Limb (tissue), 2 donors: ENCODE data around the gene NLRP8.
"Not testable (repeated sequence)": the region's sequence is repeated elsewhere in the genome, so short reads cannot be mapped to it uniquely, and the experiment has no call there.

Experiments used
- DNase-seq, 2 donors: peaks; one replicate each; pipeline ENCODE4 v3.0.0-alpha.2; 2016; ENCODE audit errors: extremely low spot score in 2 of 2

Gene NLRP8

DNA sequence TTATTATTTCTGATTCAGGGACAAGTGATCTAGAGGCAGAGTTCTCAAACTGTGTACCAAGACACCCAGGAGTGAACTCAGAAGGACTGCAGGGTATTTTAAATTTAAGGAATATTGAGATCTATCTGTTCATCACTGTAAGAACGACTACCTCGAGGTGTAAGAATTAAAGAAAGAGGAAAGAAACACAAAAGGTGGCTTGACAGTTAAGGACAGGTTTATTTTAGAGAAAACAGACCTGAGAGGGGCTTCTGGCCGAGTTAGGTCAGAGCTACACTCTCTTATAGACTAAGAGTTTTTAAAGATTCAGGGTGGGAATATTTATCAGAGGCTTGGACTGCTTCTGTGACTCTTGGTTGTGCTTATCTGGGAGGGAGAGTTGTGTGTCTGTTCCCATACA is 26.4 kb downstream of the NLRP8 start:
- no peak for DNase-seq

DNA sequence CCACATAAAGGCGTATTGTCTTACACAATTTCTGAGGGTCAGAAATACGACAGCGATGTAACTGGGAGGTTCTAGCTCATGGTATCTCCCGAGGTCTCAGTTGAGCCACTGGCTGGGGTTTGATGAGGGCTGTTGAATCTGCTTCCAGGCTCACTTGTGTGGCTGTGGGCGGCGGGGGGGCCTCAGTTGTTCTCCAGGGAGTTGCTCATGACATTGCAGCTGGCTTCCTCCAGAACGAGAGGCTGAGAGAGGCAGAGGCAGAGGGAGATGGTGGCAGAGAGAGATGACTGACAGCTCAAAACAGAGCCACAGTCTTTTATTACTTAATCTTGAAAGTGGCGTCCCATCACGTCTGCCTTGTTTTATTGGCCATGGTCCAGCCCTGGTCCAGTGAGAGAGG is 32.8 kb downstream of the NLRP8 start:
- no peak for DNase-seq

DNA sequence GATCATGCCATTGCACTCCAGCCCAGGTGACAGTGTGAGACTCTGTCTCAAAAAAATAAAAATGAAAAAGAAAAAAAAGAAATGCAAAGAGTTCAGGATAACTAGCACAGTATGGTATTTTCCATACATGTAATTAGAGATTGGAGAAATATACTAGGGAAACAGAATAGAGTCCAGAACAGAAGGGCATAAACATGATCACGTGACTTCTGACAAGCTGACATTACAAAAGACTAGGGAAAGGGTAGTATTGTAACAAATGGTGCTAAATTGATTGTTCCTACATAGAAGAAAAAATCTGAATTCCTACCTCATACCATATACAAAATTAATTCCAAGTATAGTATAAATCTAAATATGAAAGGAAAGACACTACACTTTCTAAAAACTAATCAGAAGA is 37.6 kb downstream of the NLRP8 start:
- no peak for DNase-seq

DNA sequence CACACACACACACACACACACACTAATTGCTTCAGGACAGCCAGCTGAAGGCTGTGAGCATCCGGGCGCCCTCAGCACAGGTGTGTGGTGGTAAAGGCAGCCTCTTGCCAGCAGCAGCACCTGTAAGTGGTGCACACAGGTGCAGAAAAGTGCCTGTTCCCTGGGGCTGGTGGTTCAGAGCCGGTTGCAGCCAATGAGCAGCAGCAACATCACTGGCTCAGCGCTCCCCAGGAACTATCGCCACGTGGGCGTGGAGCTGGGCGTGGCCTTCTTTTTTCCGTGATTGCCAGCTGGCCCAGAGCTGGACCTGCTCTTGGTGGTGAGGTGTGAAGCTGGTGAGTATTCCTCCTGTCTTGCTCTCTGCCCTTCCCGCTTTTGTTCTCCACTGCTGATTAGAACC is 38.9 kb downstream of the NLRP8 start, which contains the start of gene NLRP5:
TSS of gene NLRP5 (plus strand) at position 289 of the 400 bp plus-strand sequence.
- DNase-seq: no peak

DNA sequence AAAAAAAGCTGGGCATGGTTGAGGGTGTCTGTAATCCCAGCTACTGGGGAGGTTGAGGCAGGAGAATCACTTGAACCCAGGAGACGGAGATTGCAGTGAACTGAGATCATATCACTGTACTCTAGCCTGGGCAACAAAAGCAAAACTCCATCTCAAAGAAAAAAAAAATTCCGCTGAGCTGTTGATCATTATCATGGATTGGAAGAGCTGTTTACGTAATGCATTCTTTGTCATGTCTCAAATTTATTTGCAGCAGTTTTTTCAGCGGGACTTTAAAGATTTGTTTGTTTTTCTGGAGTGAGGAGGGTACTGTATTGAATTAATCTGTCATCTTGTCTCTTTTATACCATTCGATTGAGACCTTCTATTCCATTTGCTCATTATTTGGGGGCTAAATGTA is 43.2 kb downstream of the NLRP8 start:
- no peak for DNase-seq

DNA sequence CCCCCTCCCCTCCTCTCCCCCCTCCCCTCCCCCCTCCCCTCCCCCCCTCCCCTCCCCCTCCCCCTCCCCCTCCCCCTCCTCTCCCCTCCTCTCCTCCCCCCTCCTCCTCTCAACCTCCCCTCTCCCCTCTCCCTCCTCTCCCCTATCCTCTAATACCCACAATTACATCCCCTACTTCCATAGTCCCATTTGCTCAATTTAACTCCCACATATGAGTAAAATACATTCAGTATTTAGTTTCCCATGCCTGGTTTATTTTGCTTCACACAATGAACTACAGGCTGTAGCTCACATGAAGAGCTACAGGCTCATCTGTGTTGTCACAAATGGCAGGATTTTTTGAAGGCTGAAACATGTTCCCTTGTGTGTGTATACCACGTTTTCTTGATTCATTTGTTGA is 45.9 kb downstream of the NLRP8 start:
- no peak for DNase-seq

DNA sequence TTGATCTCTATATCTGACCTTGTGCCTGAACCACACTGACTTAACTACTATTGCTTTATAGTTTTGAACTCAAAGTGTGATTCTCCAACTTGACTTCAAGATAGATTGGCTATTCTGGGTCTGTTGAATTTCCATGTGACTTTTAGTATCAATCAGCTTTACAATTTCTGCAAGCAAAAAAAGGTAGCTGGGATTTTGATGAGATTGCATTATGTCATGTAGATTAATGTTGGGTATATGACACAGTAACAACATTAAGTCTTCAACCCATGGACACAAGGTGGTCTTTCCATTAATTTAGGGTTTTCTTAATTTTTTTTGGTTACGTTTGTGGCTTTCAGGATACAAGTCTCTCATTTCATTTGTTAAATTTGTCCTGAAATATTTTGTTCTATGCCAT is 67.1 kb downstream of the NLRP8 start:
- DNase-seq: no peak

DNA sequence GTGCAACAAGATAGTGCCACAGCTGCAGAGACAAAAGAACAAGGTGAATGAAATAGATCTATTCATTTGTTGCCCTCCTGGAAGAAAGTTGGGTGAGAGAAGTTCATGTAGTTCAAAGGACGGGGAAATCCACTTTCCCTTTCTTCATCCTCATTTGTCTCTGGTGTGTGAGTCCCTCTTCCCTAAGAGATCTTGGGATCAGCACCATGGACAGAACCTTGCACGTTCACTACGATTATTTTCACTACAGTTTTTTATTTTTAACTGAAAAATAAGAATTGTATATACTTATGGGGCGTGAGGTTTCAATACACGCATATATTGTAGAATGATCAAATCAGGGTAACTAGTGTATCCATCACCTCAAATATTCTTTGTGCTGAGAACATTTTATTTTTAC is 68.1 kb downstream of the NLRP8 start:
- peak in 1 of 2 donors; percentile 1 for DNase-seq

DNA sequence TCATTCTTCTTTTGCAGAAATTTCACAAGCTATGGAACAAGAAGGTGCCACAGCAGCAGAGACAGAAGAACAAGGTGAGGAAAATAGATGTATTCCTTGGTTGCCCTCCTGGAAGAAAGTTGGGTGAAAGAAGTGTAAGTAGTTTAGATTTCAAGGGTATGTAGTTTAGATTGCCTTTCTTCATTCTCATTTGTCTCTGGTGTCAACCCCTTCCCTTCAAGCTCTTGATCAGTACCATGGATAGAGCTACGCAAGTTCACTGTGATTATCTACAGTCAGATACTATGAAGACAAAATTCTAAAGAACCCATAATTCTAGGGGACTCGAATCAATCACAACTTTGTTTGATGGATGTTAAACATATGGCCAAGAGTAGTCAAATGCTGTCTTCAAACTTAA is 71.7 kb downstream of the NLRP8 start:
- not testable (repeated sequence) for DNase-seq

DNA sequence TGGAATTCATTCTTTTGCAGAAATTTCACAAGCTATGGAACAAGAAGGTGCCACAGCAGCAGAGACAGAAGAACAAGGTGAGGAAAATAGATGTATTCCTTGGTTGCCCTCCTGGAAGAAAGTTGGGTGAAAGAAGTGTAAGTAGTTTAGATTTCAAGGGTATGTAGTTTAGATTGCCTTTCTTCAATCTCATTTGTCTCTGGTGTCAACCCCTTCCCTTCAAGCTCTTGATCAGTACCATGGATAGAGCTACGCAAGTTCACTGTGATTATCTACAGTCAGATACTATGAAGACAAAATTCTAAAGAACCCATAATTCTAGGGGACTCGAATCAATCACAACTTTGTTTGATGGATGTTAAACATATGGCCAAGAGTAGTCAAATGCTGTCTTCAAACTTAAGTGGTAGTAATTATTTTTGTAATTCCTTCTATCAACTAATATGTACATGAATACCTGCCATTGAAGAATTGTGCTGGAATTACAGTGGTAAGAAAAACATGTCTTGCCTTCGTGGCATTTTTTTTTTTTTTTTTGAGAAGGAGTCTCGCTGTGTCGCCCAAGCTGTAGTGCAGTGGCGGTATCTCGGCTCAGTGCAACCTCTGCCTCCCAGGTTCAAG is 72.8 kb downstream of the NLRP8 start:
- DNase-seq: not testable (repeated sequence)

DNA sequence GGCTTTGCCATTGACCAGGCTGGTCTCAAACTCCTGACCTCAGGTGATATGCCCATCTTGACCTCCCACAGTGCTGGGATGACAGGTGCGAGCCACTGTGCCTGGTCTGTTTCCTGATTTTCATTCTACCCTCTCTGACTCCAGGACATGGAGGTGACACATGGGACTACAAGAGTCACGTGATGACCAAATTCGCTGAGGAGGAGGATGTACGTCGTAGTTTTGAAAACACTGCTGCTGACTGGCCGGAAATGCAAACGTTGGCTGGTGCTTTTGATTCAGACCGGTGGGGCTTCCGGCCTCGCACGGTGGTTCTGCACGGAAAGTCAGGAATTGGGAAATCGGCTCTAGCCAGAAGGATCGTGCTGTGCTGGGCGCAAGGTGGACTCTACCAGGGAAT is 79.1 kb downstream of the NLRP8 start:
- DNase-seq: no peak
